Small intestine (tissue), 7 donors: ENCODE data around the gene MSTN. TPM values are rescaled to one million over a fixed set of nuclear protein-coding genes. Genes with fewer than 3 reads are reported as not detected.

Source experiments
- DNase-seq, 2 donors: peaks; one replicate each; pipeline versions ENCODE4 v3.0.0 to v3.0.0-alpha.2; 2013
- FAIRE-seq: peaks from 2 replicates; lab custom pipeline; 2012; peaks lifted over from hg19 to GRCh38; lab: Jason Lieb, UNC
- H3K27ac ChIP-seq, 3 donors: one replicate each; pipeline ENCODE4 v1.5.1; 2013; ENCODE audit warnings: low read length in 2 of 3, mild to moderate bottlenecking in 2 of 3, control low read depth in 1 of 3, inconsistent platforms in 1 of 3, low read depth in 1 of 3, moderate library complexity in 1 of 3
- H3K27me3 ChIP-seq, 3 donors: one replicate each; pipeline ENCODE4 v1.6.1; 2013; ENCODE audit warnings: low read length in 3 of 3, inconsistent platforms in 1 of 3; ENCODE audit not compliant: control insufficient read depth in 3 of 3, insufficient read depth in 3 of 3
- H3K36me3 ChIP-seq, 3 donors: one replicate each; pipeline ENCODE4 v1.6.1; 2013; ENCODE audit warnings: low read length in 3 of 3, inconsistent platforms in 1 of 3, low read depth in 1 of 3, mild to moderate bottlenecking in 1 of 3, moderate library complexity in 1 of 3; ENCODE audit not compliant: control insufficient read depth in 3 of 3, insufficient read depth in 2 of 3
- H3K4me1 ChIP-seq, 3 donors: one replicate each; pipeline ENCODE4 v1.6.1; 2013; ENCODE audit warnings: low read length in 2 of 3, inconsistent platforms in 1 of 3, low read depth in 1 of 3, mild to moderate bottlenecking in 1 of 3, moderate library complexity in 1 of 3; ENCODE audit not compliant: control insufficient read depth in 3 of 3, insufficient read depth in 2 of 3
- H3K4me3 ChIP-seq, 3 donors: one replicate each; pipeline ENCODE4 v1.5.1; 2013; ENCODE audit warnings: low read length in 3 of 3, control low read depth in 1 of 3, inconsistent platforms in 1 of 3, low read depth in 1 of 3, mild to moderate bottlenecking in 1 of 3, moderate library complexity in 1 of 3
- H3K9me3 ChIP-seq, 2 donors: one replicate each; pipeline ENCODE4 v1.6.1; 2013; ENCODE audit warnings: low read depth in 1 of 2, low read length in 1 of 2; ENCODE audit not compliant: control insufficient read depth in 2 of 2, insufficient read depth in 1 of 2
- WGBS, 3 donors: extraction: QIAGEN DNeasy Blood & Tissue Kit; methylation state at CpG; one replicate each; pipeline ENCODE4 v1.1.7; 2013; 5-methylcytosine and 5-hydroxymethylcytosine counted together
- polyA plus RNA-seq, 4 donors: library from polyadenylated mRNA; stranded (reverse) in 3 of 4; unstranded in 1 of 4; fragments of 200-250 nt in 3 of 4; fragments of 120-200 nt in 1 of 4; gene quantifications; one replicate each; pipeline versions ENCODE4 v1.2.1 to v1.2.3, GENCODE V29; 2013
- donor health status: healthy with polysubstance abuse.
- donor health status: control.
- donor health status: control.
- donor health status: Bipolar disorder and iron deficiency.
- donor health status: healthy.

The MSTN gene
- polyA plus RNA-seq, 4 donors: 0.16 to 0.50 TPM; not detected in 2

DNA sequence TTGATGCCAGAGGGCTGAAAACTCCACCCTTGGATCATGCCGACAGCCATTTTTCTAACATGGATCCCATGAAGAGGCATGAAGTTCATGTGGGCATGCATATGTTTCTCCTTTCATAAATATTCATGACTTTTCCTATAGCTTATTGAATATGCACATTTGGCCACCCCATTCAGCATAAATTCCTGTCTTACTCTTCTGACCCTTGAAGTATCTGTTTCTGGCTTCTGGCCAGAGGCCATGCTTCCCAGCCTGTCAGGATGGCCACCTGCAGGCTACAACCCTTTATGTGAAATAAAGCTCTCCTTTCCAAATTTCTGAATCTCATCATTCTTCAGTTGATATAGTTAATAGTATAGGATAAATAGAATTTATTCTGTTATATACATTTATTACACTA is 19.6 kb upstream of the MSTN start:
- Histone ChIP-seq H3K36me3 (no peaks in the 10 kb centered on the region), H3K4me1 (no peaks in the 10 kb centered on the region), H3K9me3 (no peaks in the 10 kb centered on the region), H3K4me3 (no peak overlapping the region), H3K27ac (no peak overlapping the region), H3K27me3 (no peaks in the 10 kb centered on the region)
- WGBS, 3 donors: 94 to 100% (median 96%) methylated on average over 1 of the region's 1 CpG
- no peak for FAIRE-seq
- no peak for DNase-seq

DNA sequence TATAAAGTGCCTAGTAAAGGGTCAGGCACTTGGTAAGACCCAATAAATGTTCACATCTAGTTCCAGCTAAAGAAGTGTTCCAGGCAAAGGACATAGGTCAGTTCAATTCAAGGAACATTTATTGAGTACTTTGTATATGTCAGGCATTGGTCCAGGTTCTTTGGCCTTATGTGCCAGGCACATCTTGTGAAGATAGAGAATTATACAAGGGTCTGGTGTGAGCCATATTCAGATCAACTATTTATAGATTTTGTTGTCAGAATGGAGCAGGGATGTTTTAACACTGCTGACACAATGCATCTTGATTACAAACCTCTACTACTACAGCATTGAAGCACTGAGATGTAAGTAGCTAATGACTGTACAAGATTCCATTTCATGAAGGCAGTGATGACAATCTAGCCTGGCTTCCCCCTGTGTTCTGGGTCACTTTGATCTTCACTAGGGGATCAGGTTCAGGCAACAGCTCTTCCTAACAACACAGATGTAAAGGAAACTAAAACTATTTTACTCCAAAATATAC is 18.1 kb upstream of the MSTN start:
- no peaks in the 10 kb centered on the region for H3K4me1 ChIP-seq
- H3K9me3 ChIP-seq: no peaks in the 10 kb centered on the region
- no peaks in the 10 kb centered on the region for H3K27me3 ChIP-seq
- DNase-seq (no peak), FAIRE-seq (no peak)
- no peaks in the 10 kb centered on the region for H3K36me3 ChIP-seq
- no peak overlapping the region for H3K27ac ChIP-seq
- H3K4me3 ChIP-seq: no peak overlapping the region

DNA sequence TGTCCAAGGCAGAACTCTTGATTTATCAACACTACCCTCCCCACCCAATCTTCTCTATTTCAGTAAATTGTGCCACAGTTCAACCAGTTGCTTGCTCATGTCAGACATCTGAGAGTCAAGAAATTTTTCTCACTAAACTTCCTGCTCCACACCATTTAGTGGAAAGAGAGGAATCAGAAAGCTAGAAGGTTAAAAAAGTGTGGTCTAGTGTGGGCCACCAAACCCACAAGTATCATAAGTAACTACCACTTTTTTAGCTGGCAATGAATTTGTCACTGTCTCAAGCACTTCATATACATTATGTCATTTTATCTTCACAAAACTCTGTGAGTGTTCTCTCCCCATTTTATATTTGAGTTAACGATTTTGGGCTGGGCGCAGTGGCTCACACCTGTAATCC is 16.6 kb upstream of the MSTN start:
- FAIRE-seq: no peak
- no peaks in the 10 kb centered on the region for H3K9me3 ChIP-seq
- H3K36me3 ChIP-seq: no peaks in the 10 kb centered on the region
- WGBS, 3 donors: 93 to 94% (median 93%) methylated on average over 2 of the region's 2 CpGs
- no peak overlapping the region for H3K4me3 ChIP-seq
- no peaks in the 10 kb centered on the region for H3K27me3 ChIP-seq
- DNase-seq: no peak
- no peaks in the 10 kb centered on the region for H3K4me1 ChIP-seq
- H3K27ac ChIP-seq: no peak overlapping the region

DNA sequence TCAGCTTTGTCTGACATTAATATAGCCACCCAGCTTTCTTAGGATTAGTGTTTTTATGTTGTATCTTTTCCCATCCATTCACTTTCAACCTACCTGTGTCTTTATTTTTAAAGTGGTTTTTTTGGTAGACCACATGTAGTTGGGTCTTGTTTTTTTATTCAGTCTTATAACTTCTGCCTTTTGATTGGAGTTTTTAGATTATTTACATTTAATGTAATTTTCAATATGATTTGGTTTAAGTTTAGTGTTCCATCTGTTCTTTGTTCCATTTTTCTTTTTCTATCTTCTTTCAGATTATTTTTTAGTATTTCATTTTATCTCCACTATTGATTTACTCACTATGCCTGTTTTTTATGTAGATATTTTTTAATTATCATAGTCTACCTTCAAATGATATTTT is 13.1 kb upstream of the MSTN start:
- H3K4me1 ChIP-seq: no peaks in the 10 kb centered on the region
- DNase-seq: no peak
- no peak overlapping the region for H3K27ac ChIP-seq
- no peaks in the 10 kb centered on the region for H3K9me3 ChIP-seq
- FAIRE-seq: no peak
- no peaks in the 10 kb centered on the region for H3K36me3 ChIP-seq
- no peak overlapping the region for H3K4me3 ChIP-seq
- no peaks in the 10 kb centered on the region for H3K27me3 ChIP-seq

DNA sequence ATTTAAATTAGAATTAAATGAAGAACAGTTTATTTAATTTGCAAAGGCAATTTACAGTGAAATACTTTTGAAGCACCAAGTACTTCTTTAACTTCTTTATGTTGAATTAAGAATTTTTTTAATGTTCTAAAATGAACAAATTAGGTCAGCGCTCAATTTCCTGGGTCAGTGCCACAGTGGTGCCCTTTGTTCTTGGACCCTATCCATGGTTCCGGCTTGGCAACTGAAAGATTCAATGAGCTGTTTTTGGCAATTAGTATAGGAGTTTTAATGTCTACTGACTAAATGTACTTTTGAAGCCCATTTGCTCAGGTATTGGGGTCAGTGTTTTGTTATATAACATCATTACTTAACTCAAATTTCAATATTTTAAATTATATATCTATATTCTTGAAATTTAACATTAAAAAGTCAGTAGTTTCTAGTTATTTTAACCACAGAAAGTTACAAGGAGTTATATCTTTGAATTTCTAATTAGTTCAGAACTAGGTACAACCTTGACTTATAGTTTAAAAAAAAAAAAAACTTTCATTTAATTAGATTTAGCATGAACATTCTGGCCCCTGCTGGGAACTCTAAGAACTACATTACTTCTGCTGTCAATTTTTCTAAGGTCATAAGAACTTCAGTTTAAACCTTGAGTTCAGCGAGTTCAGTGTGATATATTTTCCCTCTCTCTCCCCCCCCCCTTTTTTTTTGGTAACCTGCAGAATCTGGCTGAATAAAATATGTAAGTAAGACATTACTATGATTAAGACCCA is 7.6 kb upstream of the MSTN start:
- Histone ChIP-seq H3K36me3 (no peaks in the 10 kb centered on the region), H3K4me1 (no peaks in the 10 kb centered on the region), H3K4me3 (no peak overlapping the region), H3K27me3 (no peaks in the 10 kb centered on the region), H3K27ac (no peak overlapping the region), H3K9me3 (no peaks in the 10 kb centered on the region)
- 42 to 52% (median 47%) methylated on average over 3 of the region's 3 CpGs for WGBS, 3 donors
- DNase-seq (peak; percentile 53 to 70), FAIRE-seq (peak; percentile 77)

DNA sequence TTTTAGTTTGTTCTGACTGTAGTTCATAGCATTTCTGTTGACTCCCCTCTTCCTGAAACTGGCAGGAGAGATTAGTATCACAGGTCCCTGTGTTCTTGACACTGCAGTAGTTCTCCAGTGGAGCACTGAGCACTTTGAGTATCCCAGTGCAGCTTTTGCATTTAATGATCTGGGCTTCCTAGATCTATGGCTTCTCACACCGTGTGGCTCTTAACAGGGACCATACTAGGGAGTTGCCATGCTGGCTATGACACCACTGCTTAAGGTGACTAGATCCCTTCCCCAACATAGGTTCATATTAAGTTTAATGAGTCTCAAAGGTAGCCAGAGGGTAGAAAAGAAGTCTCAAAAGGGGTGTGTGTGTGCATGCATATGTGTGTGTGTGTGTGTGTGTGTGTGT is 6.2 kb upstream of the MSTN start:
- WGBS, 3 donors: 55 to 61% (median 55%) methylated on average over 1 of the region's 1 CpG
- Histone ChIP-seq H3K9me3 (no peaks in the 10 kb centered on the region), H3K4me1 (no peaks in the 10 kb centered on the region), H3K27ac (no peak overlapping the region), H3K4me3 (no peak overlapping the region), H3K36me3 (no peaks in the 10 kb centered on the region), H3K27me3 (no peaks in the 10 kb centered on the region)
- FAIRE-seq: no peak
- no peak for DNase-seq

DNA sequence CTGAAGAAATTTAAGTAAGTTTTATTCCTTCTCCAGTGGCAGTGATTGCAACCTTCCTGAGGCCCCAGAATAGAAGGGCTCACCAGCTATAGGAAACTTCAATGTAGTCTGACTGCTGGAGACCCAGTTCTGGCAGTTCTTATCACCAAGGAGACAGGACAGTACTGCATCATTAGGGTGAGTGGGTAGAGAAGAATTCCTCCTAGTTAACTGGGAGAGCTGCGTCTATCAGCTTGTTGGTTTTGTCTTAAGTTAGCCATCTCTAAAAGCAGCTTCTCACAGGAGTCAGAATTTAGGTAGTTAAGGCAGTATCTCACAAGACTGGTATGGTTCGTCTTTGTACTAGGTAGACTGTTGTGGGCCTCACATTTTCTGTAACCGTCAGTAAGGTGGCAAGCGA is 3.3 kb upstream of the MSTN start:
- no peaks in the 10 kb centered on the region for H3K27me3 ChIP-seq
- no peak overlapping the region for H3K4me3 ChIP-seq
- WGBS, 3 donors: 82 to 96% (median 91%) methylated on average over 4 of the region's 4 CpGs
- no peak for DNase-seq
- H3K36me3 ChIP-seq: no peaks in the 10 kb centered on the region
- H3K4me1 ChIP-seq: no peaks in the 10 kb centered on the region
- no peaks in the 10 kb centered on the region for H3K9me3 ChIP-seq
- no peak for FAIRE-seq
- H3K27ac ChIP-seq: no peak overlapping the region

DNA sequence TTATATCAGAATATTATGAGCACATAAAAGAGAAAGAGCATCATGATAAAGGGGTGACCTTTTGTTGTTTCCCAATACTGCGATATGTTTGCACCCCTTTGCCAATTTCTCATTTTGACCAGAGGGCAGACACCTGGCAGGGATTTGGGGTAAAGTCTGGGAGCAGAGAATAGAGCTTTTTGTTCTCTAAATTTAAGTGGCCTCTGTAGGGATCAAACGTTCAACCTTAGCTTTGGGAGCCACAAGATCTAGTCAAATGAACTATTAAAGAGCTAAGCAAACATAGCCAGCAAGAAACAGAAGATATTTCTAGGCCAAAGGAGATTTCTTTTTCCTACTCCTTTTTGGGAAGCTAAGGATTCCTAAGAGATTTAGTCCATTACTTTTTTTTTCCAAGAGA is 1.1 kb upstream of the MSTN start:
- 15 to 71% (median 40%) methylated on average over 2 of the region's 2 CpGs for WGBS, 3 donors
- Histone ChIP-seq H3K4me3 (no peak overlapping the region), H3K9me3 (no peaks in the 10 kb centered on the region), H3K36me3 (no peaks in the 10 kb centered on the region), H3K27me3 (no peaks in the 10 kb centered on the region), H3K4me1 (no peaks in the 10 kb centered on the region), H3K27ac (no peak overlapping the region)
- DNase-seq (no peak), FAIRE-seq (no peak)

DNA sequence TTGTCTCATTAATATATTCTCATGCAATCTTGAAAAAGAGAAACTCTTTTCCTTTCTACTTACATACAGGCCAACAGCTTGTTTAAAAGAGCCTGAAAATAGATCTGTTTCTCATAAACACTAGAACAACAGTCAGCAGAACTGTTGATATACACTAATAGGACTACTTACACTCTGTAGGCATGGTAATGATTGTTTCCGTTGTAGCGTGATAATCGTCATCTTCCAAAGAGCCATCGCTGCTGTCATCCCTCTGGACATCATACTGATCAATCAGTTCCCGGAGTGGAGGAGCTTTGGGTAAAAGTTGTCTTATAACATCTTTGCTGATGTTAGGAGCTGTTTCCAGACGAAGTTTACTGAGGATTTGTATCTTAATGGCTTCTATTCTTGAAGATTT is 476 bp downstream of the MSTN start:
- Histone ChIP-seq H3K4me3 (peak overlapping the region in 1 of 3 donors; percentile 5), H3K27ac (no peak overlapping the region), H3K4me1 (no peaks in the 10 kb centered on the region), H3K9me3 (no peaks in the 10 kb centered on the region), H3K36me3 (no peaks in the 10 kb centered on the region), H3K27me3 (no peaks in the 10 kb centered on the region)
- DNase-seq: no peak
- FAIRE-seq: no peak
- WGBS, 3 donors: 76 to 89% (median 81%) methylated on average over 6 of the region's 6 CpGs
